Suprapubic skin (tissue), 4 donors: ENCODE measurements around the gene NTN4. TPM values are rescaled to one million over a fixed set of nuclear protein-coding genes. Genes with fewer than 3 reads are reported as not detected.
"Not testable (repeated sequence)": the region's sequence is repeated elsewhere in the genome, so short reads cannot be mapped to it uniquely, and the experiment has no call there.

Experiments
- DNase-seq, 2 donors: peaks; one replicate each; pipeline ENCODE4 v3.0.0-alpha.2; 2019; ENCODE audit warnings: low spot score in 2 of 2
- H3K27ac ChIP-seq: fragments of 200-600 bp; sonication (generic); one replicate; pipeline ENCODE4 v1.5.1; 2019
- H3K27me3 ChIP-seq: fragments of 200-600 bp; sonication (generic); one replicate; pipeline ENCODE4 v1.5.1; 2019
- H3K36me3 ChIP-seq: fragments of 200-600 bp; sonication (generic); one replicate; pipeline ENCODE4 v1.5.1; 2019
- H3K4me1 ChIP-seq: fragments of 200-600 bp; sonication (generic); one replicate; pipeline ENCODE4 v1.5.1; 2019
- H3K4me3 ChIP-seq: fragments of 200-600 bp; sonication (generic); one replicate; pipeline ENCODE4 v1.5.1; 2019; ENCODE audit warnings: mild to moderate bottlenecking
- H3K9me3 ChIP-seq: fragments of 200-600 bp; sonication (generic); one replicate; pipeline ENCODE4 v1.5.1; 2019
- CTCF ChIP-seq, 2 donors: fragments of 200-600 bp in 1 of 2; fragments of 450-650 bp in 1 of 2; sonication (generic) in 1 of 2; IDR thresholded peaks; one replicate each; pipeline ENCODE4 v1.5.1; 2016 to 2019; ENCODE audit warnings: antibody characterized with exemption in 2 of 2, mild to moderate bottlenecking in 1 of 2, moderate library complexity in 1 of 2
- EP300 ChIP-seq: sonication (generic); formaldehyde crosslinking; IDR thresholded peaks from one replicate; pipeline ENCODE4 v1.6.1; 2017; ENCODE audit warnings: antibody characterized with exemption
- POLR2A ChIP-seq, 2 donors: fragments of 450-650 bp; IDR thresholded peaks; one replicate each; pipeline ENCODE4 v1.6.1; 2017; ENCODE audit warnings: antibody characterized with exemption in 2 of 2, mild to moderate bottlenecking in 2 of 2, moderate library complexity in 2 of 2
- POLR2AphosphoS5 ChIP-seq, 3 donors: sonication (generic); formaldehyde crosslinking; IDR thresholded peaks; one replicate each; pipeline ENCODE4 v1.6.1; 2017; ENCODE audit warnings: antibody characterized with exemption in 3 of 3
- WGBS: methylation state at CpG from one replicate; pipeline ENCODE4 v1.1.5; 2018; 5-methylcytosine and 5-hydroxymethylcytosine counted together
- total RNA-seq, 4 donors: library from RNA; depleted of rRNA; stranded (reverse); fragments of >200 nt; gene quantifications; one replicate each; pipeline ENCODE4 v1.1.0, GENCODE V29; 2016

Gene NTN4
- total RNA-seq, 4 donors from 2014 or later = 7.2 to 18.7 (median 13.0) TPM

DNA sequence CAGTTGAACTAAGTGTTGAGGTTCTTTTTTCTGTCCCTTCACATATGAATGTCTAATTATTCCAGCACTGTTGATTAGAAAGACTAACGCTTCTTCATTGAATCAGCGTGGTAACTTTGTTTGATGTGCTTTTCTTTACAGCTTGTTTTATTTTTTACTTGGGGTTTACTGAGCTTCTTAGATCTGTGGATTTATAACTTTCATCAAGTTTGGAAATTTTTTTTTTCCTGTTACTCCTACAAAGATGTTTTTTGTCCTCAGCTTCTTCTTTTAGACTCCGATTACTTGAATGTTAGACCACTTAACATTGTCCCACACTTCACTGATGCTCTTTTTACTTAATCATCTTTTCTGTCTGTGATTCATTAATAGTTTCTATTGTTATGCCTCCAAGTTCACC lies 31.5 kb downstream of the NTN4 start:
- H3K36me3 ChIP-seq = no peaks in the 10 kb centered on the region
- no peak overlapping the region for H3K27ac ChIP-seq
- no peak overlapping the region for H3K4me3 ChIP-seq
- TF ChIP-seq CTCF (IDR thresholded peaks at IDR 0.05) = no peak
- no peak for TF ChIP-seq POLR2AphosphoS5 (IDR thresholded peaks at IDR 0.05)
- H3K27me3 ChIP-seq = no peaks in the 10 kb centered on the region
- peaks cover 9% of the 10 kb centered on the region for H3K4me1 ChIP-seq
- H3K9me3 ChIP-seq = no peaks in the 10 kb centered on the region
- no peak for DNase-seq
- 91% methylated on average over 3 of the region's 3 CpGs for WGBS

DNA sequence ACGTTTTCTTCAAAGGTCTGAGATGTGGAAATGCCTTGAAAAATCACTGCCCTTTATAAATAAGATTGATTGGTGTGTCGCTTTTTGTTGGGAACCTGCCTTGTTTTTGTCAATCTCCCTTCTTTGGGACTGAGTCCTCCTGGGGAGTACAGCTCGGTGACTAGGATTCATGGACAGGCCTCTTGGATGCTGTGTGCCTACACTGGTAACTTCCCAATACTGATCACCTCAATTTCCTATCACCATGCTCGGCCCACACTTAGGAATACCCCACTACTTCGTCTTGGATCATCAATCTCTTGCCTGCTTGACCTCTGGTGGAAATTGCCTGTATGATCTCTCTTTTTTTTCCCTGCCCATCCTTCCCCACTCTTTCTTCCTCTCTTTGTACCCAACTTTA lies 34.2 kb downstream of the NTN4 start:
- H3K4me1 ChIP-seq = no peaks in the 10 kb centered on the region
- 81% methylated on average over 5 of the region's 5 CpGs for WGBS

DNA sequence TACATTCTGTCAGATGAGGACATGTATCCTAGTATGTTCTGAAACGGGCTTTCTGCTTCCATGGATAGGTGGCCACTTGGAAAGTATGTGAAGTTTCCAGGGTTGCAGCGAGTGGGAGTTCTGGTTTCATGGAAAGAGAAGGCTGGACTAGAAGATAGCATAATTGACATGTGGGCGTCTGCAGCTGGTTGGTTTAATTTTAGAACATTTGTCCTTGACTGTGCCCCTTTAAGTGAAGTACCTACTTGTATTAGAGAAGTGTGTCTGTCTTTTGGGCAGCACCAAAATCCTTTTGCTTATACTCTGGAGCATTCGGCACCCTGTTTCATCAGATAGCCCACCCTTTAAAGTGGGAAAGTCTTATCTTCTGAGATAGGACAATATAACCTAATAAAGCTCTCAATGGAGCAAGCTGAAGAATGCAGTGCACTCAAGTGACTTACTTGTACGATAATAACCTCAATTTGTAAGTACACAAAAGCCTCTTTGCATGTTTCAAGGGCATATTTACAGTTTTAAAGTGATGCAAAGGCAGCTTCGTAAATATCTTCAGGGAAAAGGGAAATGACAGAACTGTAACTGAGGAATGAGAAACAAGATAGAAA lies 35.2 kb downstream of the NTN4 start:
- Histone ChIP-seq H3K4me1 (no peaks in the 10 kb centered on the region), H3K36me3 (no peaks in the 10 kb centered on the region), H3K27me3 (no peaks in the 10 kb centered on the region), H3K27ac (no peak overlapping the region), H3K4me3 (no peak overlapping the region), H3K9me3 (no peaks in the 10 kb centered on the region)
- 75% methylated on average over 6 of the region's 6 CpGs for WGBS
- TF ChIP-seq EP300 (no peak), POLR2A (IDR thresholded peaks at IDR 0.05) (no peak), POLR2AphosphoS5 (IDR thresholded peaks at IDR 0.05) (no peak), CTCF (IDR thresholded peaks at IDR 0.05) (no peak)
- DNase-seq = no peak

More for the DNA sequence above, 34.2 kb downstream of the NTN4 start:
- DNase-seq = no peak
- Histone ChIP-seq H3K4me3 (no peak overlapping the region), H3K27ac (no peak overlapping the region), H3K9me3 (no peaks in the 10 kb centered on the region), H3K27me3 (no peaks in the 10 kb centered on the region), H3K36me3 (no peaks in the 10 kb centered on the region)
- no peak for TF ChIP-seq POLR2A (IDR thresholded peaks at IDR 0.05)
- TF ChIP-seq EP300 = no peak
- TF ChIP-seq POLR2AphosphoS5 (IDR thresholded peaks at IDR 0.05) = no peak
- no peak for TF ChIP-seq CTCF (IDR thresholded peaks at IDR 0.05)

DNA sequence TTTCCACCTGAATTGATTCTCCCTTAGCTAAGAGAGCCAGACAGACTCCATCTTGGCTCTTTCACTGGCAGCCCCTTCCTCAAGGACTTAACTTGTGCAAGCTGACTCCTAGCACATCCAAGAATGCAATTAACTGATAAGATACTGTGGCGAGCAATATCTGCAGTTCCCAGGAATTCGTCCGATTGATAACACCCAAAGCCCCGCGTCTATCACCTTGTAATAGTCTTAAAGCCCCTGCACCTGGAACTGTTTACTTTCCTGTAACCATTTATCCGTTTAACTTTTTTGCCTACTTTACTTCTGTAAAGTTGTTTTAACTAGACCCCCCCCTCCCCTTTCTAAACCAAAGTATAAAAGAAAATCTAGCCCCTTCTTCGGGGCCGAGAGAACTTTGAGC lies 44.5 kb downstream of the NTN4 start:
- H3K4me1 ChIP-seq = peaks cover 16% of the 10 kb centered on the region
- H3K27me3 ChIP-seq, DNase-seq, H3K4me3 ChIP-seq, H3K9me3 ChIP-seq, H3K36me3 ChIP-seq, H3K27ac ChIP-seq: not testable (repeated sequence)
- 94% methylated on average over 8 of the region's 8 CpGs for WGBS

DNA sequence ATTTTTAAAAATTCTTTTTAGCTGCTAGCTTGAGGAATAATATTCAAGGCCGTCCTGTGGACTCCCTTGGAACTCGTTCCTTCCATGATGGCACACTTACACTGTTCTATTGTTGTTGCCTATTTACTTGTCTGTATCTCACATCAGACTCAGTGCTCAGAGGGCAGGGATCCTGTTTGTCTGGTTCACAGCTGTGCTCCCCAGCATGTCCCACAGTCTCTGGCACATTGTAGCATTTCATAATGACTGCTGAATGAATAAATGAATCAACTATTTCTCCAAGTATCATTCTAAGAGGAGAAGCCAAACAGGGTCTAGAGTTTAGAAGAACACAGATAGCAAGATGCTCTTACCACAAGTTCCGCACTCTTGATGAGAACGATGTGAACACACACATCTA lies 48.0 kb downstream of the NTN4 start:
- Histone ChIP-seq H3K36me3 (no peaks in the 10 kb centered on the region), H3K27me3 (no peaks in the 10 kb centered on the region), H3K27ac (peak overlapping the region; percentile 34), H3K4me1 (peaks cover 30% of the 10 kb centered on the region), H3K4me3 (no peak overlapping the region), H3K9me3 (no peaks in the 10 kb centered on the region)
- DNase-seq = no peak
- TF ChIP-seq EP300 (no peak), POLR2AphosphoS5 (IDR thresholded peaks at IDR 0.05) (no peak)
- 62% methylated on average over 4 of the region's 4 CpGs for WGBS

DNA sequence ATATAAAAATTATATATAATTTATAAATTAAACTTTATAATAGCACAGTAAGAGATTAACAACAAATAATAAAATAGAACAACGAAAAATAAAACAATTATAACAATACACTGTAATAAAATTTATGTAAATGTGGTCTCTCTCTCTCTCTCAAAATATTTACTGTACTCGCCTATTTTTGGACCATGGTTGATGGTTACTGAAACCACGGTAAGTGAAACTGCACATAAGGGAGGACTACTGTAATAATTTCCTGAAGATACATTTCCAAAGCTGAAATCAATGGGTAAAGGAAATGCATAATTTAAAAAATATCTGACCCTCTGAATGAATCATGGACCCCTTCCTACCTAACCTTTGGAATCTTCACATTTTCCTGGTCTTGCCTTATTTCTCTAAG lies 48.9 kb downstream of the NTN4 start:
- no peak overlapping the region for H3K4me3 ChIP-seq
- peaks cover 31% of the 10 kb centered on the region for H3K4me1 ChIP-seq
- H3K27ac ChIP-seq = peak overlapping the region; percentile 19
- H3K27me3 ChIP-seq = no peaks in the 10 kb centered on the region
- H3K9me3 ChIP-seq = no peaks in the 10 kb centered on the region
- WGBS = 74% methylated on average over 3 of the region's 3 CpGs
- no peak for TF ChIP-seq POLR2A (IDR thresholded peaks at IDR 0.05)
- no peak for TF ChIP-seq POLR2AphosphoS5 (IDR thresholded peaks at IDR 0.05)
- no peak for TF ChIP-seq EP300
- no peak for TF ChIP-seq CTCF (IDR thresholded peaks at IDR 0.05)
- DNase-seq = no peak
- no peaks in the 10 kb centered on the region for H3K36me3 ChIP-seq
